A673 (cell line): ENCODE results near the gene ARL11.

Experiments used
- CTCF ChIP-seq: fragments of 300-800, 200-600 bp; sonication (generic); conservative IDR thresholded peaks from 2 replicates; pipeline ENCODE4 v1.5.1; 2017; ENCODE audit warnings: low read depth, mild to moderate bottlenecking, antibody characterized with exemption, low read length, moderate library complexity, mixed read lengths
- EZH2 ChIP-seq: fragments of 200-600 bp; sonication (generic); IDR thresholded peaks from 2 replicates; pipeline ENCODE4 v1.6.1; 2017; ENCODE audit warnings: borderline replicate concordance, low read depth, mild to moderate bottlenecking, mixed read lengths, antibody characterized with exemption, low read length; ENCODE audit not compliant: poor library complexity, severe bottlenecking

- TF ChIP-seq CTCF (no peak), EZH2 (no peak)
Observed at GRCh38 chr13:49681842-49682435, 53.6 kb downstream of the ARL11 start.
